Measurements from ENCODE around the gene SMPDL3A.

GRCh38 chr6:122845916-122846612, 57.0 kb downstream of the SMPDL3A start:
- TF ChIP-seq CTCF (IDR thresholded peaks at IDR 0.05), result no peak
- TF ChIP-seq POLR2A (IDR thresholded peaks at IDR 0.05), result no peak
- TF ChIP-seq POLR2AphosphoS5 (IDR thresholded peaks at IDR 0.05), result no peak
- TF ChIP-seq EP300 (IDR thresholded peaks at IDR 0.05), result no peak
